GM18526 (cell line): ENCODE results near the gene SLC43A2.

Experiments
- POLR2A ChIP-seq: IDR thresholded peaks from 3 replicates; pipeline ENCODE4 v1.6.1; 2011; ENCODE audit not compliant: insufficient read length; ENCODE audit errors: extremely low read depth

Gene SLC43A2

DNA sequence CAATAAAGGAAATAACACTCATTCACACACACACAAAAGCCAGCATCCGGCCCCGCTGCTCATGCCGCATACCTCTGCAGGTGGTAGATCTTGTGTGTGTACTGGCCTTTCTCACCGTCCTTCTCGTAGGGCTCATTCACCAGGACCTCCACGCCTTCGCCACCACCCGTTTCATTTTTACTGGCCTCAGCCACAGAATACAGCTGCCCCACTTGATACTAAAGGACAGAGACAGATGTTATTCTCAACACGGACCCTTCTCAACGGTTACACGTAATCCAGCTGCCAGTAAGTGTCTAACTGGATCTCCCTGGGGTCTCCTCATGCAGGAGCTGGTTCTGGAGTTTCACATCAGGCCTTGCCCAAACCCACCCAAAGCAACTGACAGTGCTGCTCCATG, 75.7 kb downstream of the SLC43A2 start:
- no peak for TF ChIP-seq POLR2A

GRCh38 chr17:1551741-1552140, 76.9 kb downstream of the SLC43A2 start:
- TF ChIP-seq POLR2A, result no peak

DNA sequence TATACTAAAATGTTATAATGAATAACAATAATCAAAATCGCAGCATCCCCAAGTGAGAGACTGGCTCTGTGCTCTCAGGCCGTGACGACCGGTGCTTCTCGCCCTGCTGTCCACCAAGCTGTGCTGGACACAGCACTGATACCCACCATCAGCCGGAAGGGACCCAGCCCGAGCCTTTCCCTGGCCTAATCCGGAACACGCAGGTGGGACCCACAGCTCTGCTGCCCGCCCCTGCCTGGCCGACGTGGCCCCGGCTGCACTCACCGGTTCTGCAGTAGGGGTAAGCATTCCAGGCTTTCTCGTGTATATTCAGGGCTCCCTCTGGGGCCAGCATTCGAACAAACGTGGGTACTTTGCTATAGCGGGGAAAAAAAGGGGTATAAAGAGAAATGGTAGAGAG, 80.6 kb downstream of the SLC43A2 start:
- no peak for TF ChIP-seq POLR2A

GRCh38 chr17:1546292-1546922, 82.2 kb downstream of the SLC43A2 start:
- TF ChIP-seq POLR2A, result no peak

- no peak for TF ChIP-seq POLR2A
Observed at GRCh38 chr17:1545618-1546017, 83.0 kb downstream of the SLC43A2 start.

DNA sequence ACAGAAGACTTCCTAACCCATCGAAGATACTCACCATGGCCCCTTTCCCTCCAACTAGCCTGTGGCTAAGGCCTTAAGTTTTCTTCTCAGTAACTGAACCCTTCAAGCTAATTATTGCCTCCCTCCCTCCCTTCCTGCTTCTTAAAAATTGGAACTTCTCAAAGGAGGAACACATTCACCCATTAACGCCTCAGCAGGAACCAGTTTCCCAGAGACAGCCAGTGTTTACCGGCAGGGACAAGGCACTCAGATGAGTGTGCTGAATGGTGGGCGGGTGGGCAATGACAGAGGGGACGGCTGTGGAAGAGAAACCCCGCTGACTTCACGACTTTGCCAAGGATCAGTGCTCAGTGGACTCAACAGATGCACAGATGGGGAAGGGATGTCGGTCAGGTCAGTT, 86.3 kb downstream of the SLC43A2 start:
- no peak for TF ChIP-seq POLR2A

GRCh38 chr17:1541367-1541904, 87.2 kb downstream of the SLC43A2 start:
- TF ChIP-seq POLR2A, result no peak

DNA sequence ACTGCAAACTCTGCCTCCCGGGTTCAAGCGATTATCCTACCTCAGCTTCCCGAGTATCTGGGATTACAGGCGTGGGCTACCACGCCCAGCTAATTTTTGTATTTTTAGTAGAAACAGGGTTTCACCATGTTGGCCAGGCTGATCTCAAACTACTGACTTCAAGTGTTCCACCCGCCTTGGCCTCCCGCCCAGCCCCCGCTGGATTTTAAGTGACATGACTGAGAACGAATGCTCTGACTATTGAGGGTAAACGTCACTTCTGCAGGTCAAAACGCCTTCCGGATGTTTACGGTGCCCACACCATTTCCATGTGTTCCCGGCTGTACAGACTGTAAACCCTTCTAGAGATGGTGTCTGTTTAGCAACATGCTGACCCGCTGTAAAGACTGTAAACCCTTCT, 88.8 kb downstream of the SLC43A2 start:
- TF ChIP-seq POLR2A, result no peak

DNA sequence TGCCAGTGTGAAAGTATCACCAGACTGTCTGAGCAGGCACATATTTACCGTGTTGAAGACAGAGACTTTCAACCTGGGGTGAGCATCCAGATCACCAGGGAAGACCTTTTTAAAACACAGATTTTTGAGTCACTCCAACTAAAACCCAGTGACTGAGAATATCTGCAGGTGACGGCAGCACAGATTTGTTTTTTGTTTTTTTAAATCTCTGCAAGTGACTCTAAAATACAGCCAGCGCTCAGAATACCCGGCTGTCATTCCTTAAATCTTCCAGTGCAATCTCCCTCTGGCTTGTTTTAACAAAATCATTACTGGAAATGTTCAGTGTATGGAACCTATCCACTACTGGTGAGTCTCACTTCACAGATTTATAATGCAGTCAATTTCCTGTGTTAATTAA, 92.9 kb downstream of the SLC43A2 start:
- no peak for TF ChIP-seq POLR2A

- TF ChIP-seq POLR2A, result no peak
Observed at GRCh38 chr17:1533661-1534325, 94.8 kb downstream of the SLC43A2 start.

DNA sequence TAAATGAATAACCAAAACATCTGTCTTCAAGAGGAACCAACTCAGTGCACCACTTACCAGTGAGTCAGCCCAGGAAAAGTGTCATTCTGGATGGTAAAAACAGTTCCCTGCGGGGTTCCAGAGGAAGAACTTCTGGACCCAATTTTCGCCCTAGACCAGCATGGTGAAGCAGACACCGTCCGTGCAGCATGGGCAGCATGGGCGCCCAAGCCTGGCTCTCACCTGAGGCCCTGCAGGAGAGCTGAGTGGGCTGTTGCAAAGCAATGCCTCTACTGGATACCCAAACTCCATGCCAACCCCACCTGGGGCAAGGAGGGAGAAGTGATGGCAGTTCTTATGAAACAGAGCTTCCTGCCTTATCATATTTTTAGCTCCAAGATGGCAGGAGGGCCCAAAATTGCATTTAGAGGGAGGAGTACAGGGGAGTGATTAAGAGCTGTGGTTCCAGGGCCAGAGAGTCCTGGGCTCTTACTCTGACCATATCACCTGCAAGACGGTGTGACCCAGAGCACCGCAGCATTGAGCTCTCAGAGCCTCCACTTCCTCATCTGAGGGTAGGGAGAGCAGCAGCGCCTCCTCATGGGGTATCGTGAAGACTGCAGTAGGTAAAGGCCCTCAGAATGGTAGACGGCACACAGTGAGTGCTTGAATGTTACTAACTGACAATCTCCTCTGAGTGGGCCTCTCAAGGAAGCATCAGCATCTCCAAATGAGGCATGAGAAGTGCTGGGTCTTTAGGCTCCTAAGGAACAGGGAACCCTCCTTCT, 95.6 kb downstream of the SLC43A2 start:
- TF ChIP-seq POLR2A, result no peak

DNA sequence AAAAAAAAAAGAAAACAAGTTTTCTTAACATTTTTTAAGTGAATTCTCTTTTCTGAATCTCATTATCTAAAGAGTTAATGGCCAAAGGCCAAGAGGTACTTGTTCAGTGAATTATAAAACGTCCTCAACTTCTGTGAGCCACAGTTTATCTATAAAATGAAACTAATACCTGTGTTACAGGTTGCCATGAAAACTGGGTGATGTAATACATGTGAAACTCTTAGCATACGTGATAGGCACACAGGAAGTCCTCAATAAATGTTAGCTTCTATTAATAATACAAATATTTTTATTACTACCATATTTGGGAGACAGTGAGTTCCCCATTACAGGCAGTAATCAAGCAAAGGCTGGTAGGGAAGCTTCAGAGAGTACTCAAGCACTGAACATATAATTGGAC, 98.8 kb downstream of the SLC43A2 start:
- no peak for TF ChIP-seq POLR2A

DNA sequence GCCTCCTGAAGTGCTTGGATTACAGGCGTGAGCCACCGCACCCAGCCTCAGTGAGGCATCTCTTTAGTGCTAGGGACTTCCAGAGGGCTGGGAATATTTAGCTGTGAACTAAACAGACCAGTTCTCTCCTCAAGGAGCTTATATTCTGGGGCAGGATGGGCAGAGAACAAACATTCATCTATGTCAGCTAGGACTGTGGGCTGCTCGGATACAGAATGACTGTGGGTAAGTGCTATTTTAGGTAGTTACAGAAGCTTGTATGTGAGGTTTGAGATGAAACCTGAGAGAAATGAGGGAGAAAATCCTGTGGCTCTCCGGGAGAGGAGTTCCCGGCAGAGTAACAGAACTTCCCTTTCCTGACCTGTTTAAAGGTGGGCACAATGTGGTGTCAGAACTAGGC, 106.0 kb downstream of the SLC43A2 start:
- TF ChIP-seq POLR2A, result no peak

DNA sequence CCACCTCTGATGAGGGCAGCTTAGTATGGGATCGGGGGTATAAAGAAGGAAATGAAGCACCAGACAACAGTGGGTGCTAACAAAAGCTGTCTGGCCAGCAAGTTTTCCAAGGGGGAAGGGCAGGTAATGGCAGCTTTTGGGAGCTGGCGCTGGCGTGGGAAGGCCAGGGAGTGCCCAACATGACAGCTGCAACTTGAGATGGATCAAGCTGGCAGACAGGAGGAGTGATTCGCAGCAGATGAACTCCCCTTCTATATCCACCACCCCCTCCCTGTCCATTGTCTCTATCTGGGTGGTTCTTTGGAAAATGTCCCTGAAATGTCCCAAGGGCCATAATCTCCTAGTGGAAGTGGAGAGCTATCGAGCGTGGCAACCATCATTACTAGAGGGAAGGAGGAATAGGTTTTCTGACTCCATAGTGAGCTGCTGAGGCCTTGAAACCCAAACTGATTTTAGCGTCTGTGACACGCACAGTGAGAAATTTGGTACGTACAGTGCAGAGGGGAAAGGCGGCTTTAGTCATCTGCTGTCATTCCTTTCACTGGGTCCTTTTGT, 107.5 kb downstream of the SLC43A2 start:
- no peak for TF ChIP-seq POLR2A

GRCh38 chr17:1519678-1520077, 109.0 kb downstream of the SLC43A2 start:
- no peak for TF ChIP-seq POLR2A
